HG03469 (cell line): ENCODE measurements around the gene LMCD1.
"Not testable (repeated sequence)": the region's sequence is repeated elsewhere in the genome, so short reads cannot be mapped to it uniquely, and the experiment has no call there.

Experiments used
- ATAC-seq: cut with Tn5 transposase; IDR thresholded peaks from one replicate; pipeline ENCODE4 v1.9.1; 2021; ENCODE audit warnings: mild to moderate bottlenecking, moderate library complexity, moderate number of reproducible peaks; ENCODE audit not compliant: unreplicated experiment

Gene LMCD1

GRCh38 chr3:8579943-8580342, 78.3 kb downstream of the LMCD1 start:
- no peak for ATAC-seq

GRCh38 chr3:8580434-8580833, 78.8 kb downstream of the LMCD1 start:
- not testable (repeated sequence) for ATAC-seq

DNA sequence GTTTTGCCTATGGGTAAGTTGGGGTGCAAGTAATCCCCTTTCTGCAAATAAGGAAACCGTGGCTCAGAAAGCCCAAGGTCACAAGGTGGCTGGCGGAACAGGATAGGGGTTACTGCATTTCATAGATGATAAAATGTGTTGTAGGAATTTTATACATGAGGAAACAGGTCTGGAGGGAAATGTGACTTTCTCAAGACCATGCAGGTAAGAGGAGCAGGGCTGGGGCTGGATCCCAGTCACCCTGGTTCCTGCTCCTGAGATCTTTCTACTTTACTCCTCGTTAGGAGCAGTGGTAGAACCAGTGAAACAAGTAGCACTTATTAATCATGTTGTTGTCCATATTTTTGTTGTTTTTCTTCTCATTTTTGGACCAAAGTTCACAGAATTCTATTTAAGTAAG, 79.8 kb downstream of the LMCD1 start:
- no peak for ATAC-seq

- no peak for ATAC-seq
Observed at GRCh38 chr3:8581806-8582445, 80.3 kb downstream of the LMCD1 start.

DNA sequence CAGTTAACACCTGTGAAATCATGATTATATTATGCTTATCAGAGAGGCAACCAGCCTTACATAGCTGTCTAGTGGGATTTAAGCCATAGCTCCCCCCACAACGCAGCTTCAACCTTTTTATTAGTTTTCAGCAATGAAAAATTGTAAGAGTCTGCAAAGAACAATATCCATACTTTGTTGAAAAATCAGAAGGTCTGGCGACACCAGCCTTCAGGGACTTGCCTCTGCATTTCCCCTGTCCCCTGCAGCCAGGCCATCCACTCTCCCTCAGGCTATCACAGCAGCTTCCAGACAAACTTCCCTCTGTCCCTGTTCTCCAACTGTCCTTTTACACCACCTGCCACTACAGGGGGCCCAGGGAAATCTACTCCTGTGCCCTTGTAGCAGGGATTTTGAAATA, 83.0 kb downstream of the LMCD1 start:
- ATAC-seq: no peak

DNA sequence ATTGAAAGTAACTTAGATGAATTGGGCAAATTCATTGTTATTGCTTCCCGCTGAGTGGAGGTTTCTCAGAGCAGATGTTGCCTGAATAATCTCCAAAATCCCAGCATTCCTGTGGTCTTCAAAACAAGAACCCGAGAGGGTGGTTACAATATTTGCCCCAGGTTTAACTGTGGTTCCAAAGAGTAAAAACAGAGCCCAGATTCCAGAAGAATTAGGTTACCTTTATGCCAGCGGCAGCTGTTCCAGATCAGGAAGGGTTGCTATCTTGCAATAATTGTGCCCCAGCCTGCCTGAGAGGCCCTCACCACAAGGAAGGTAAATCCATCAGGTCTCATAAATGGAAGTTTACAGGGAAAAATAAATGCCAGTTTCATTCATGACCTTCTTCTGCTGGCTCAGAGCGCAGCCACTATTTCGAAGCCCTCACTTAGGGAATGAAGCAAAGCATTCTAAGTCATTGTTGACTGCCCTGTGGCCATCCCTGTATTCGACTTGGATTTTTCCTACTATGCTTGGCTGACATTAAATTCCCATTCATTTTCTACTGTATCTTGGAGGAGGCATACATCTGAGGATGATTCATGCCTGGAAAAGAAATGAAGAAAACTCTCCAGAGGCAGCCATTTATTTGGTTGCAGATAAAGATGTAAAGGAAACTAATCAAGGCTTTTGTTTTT, 88.4 kb downstream of the LMCD1 start:
- ATAC-seq: no peak

- no peak for ATAC-seq
Observed at GRCh38 chr3:8593021-8593827, 91.6 kb downstream of the LMCD1 start.

DNA sequence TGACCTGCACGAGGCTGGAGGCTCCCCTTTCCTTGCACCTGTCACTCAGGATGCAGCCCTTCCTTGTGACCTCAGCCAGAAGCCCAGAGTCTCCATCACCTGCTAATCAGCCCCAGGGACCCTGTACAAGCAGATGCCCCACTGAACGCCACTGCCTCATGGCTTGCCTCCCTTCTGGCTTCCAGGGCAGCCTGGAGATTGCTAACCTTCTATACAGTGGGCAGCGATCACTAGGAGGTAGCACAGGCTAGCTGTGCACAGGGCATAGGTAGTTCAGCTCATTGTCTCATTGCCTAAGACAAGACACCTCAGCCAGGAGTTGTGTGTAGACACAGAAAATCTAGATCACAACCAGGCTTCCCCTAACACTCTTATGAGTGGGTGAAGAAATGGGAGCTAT, 93.6 kb downstream of the LMCD1 start:
- no peak for ATAC-seq

- ATAC-seq: no peak
Observed at GRCh38 chr3:8595695-8596115, 94.1 kb downstream of the LMCD1 start.

- no peak for ATAC-seq
Observed at GRCh38 chr3:8596321-8597218, 94.9 kb downstream of the LMCD1 start.

- ATAC-seq: no peak
Observed at GRCh38 chr3:8597219-8597853, 95.7 kb downstream of the LMCD1 start.

GRCh38 chr3:8599146-8599545, 97.5 kb downstream of the LMCD1 start:
- no peak for ATAC-seq

- no peak for ATAC-seq
Observed at GRCh38 chr3:8600457-8600856, 98.8 kb downstream of the LMCD1 start.

DNA sequence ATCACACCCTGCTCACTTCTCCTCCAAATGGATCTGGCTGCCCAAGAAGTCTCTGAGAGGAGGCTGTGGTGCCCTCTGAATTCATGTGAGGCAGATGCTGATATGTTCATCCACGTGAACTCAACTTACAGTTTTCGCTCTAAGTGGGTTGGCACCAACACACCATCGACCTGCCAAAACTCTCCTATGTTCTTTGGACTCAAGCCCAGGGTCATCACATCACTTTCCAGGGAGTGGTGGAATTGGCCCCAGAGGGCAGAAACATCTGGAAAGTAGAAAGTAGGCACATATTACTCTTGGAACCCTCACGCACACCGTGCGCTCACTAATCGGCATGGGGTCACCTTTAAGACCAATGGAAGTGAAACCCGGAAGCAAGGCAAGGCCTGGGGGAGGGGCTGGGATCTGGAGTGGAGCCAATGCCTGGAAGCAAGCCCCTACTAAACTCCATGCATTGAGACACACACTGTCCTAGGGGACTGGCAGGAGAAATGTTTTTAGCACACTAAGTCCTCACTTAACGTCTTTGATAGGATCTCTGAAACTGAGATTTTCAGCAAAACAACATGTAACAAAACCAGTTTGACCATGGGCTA, 101.6 kb downstream of the LMCD1 start:
- no peak for ATAC-seq

GRCh38 chr3:8604006-8604405, 102.4 kb downstream of the LMCD1 start:
- no peak for ATAC-seq

- no peak for ATAC-seq
Observed at GRCh38 chr3:8604988-8605387, 103.4 kb downstream of the LMCD1 start.

DNA sequence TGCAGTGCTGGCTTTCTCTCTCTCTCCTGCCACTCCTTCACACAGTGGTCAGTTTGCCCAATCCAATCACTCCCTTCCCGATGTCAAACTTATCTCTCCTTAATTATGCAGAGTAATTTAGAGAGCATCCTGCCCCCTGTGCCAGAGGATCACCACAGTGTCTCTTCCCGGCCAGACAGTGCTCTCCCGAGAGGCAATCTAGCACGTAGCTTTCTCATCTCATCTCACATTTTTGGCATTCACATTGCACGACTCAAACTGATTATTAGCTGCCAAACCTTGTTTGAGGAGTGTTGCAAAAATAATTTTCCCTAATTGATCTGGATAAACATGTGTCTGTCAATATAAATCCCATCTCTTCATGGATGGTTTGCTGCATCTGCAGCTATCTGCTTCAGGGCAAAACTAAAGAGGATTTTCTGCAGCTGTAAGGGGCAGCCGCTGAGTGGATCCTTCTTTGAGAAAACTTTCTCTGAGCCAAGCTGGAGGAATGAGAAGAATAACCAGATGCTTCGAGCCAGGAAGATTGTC, 105.1 kb downstream of the LMCD1 start:
- no peak for ATAC-seq

DNA sequence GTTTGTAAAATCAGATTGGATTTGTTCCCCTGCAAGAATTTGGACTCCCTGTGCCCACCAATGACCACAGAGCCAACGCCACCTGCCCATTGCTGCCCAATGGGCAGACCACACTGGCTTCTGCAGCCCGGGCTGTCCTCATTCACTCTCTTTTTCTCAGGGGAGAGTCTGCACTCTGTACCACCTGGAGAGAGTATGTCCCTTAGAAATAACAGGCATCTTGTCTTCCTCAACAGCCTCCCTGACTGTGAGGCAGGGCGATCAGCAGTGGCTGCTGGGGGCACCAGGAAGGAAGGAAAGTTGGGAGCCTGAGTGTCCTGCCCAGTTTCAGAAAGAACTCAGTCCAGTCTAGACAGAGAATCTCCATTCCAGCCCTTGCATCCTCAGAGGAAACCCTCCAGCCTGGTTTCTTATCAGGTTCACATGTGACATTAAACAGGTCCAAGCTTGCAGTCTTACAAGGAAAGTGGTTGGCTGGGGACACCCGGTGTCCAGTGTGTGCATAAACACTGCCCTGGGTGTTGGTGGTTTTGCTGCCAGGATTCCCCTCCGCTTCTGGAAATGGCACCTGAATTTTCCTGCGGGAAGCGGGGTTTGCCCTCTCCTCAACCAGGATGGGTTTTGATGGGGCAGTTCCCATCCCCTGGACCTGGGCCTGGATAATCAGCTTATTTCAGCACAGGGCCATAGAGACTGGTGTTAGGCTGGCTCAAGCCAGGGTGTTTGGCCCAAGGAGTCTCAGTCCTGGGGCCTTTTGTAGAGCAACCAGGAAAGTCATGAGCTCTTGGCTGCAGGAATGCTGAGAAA, 105.8 kb downstream of the LMCD1 start:
- no peak for ATAC-seq
